IPS-11a (cell line): ENCODE data around the gene ZNF76.

ENCODE experiments used
- H3K4me3 ChIP-seq: one replicate; pipeline ENCODE4 v1.5.1; 2013; ENCODE audit warnings: low read depth, low read length, control low read depth

Gene ZNF76

GRCh38 chr6:35265523-35265922, 6.0 kb downstream of the ZNF76 start:
- H3K4me3 ChIP-seq, result no peak overlapping the region

DNA sequence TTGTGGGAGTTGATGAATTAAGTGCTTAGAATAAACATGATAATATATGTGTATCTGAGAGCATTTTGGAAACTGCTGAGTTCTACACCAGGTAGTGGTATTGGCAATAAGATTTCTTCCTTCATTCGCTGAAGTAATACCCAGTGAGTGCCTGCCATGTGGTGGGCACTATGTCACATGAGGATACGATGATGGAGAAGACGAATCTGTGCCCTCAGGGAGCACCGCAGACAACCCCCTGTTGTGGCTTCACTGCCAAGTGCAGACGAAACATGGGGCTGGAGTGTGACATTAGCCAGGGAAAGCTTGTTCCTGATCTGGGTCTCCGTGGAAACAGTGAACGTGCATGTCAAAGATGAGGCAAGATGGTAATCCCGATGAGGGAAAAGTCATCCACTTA, 7.9 kb downstream of the ZNF76 start:
- H3K4me3 ChIP-seq, result no peak overlapping the region

DNA sequence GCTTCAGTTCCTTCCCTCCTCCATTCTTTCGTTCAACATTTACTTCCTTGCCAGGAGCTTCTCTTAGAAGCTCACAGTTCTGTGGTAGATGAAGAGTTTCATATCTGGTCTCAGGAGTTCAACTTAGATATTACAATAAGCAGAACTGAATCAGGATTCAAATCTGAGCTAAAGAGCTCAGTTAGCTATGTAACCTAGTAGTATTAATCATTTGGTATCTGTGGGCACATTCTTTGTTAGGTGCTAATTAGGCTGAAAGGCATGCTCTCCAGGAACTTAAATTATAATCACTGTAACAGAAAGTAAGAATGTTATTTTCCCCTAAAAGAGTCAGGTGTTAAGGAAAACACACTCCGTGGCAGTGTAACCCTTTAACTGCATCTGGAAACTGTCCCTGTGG, 8.4 kb downstream of the ZNF76 start:
- H3K4me3 ChIP-seq, result no peak overlapping the region

DNA sequence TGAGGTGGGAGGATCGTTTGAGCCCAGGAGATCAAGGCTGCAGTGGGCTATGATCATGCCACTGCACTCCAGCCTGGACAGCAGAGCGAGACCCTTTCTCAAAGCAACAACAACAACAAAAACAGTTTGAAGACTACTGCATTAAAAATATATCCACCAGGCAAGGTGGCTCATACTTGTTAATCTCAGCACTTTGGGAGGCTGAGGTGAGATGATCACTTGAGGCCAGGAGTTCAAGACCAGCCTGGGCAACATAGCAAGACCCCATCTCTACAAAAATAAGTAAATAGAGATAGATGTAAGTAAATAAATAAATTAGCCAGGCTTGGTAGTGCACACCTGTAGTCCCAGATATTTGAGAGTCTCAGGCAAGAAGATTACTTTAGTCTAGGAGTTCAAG, 12.5 kb downstream of the ZNF76 start:
- H3K4me3 ChIP-seq, result no peak overlapping the region

GRCh38 chr6:35273822-35274559, 14.5 kb downstream of the ZNF76 start:
- H3K4me3 ChIP-seq, result no peak overlapping the region

DNA sequence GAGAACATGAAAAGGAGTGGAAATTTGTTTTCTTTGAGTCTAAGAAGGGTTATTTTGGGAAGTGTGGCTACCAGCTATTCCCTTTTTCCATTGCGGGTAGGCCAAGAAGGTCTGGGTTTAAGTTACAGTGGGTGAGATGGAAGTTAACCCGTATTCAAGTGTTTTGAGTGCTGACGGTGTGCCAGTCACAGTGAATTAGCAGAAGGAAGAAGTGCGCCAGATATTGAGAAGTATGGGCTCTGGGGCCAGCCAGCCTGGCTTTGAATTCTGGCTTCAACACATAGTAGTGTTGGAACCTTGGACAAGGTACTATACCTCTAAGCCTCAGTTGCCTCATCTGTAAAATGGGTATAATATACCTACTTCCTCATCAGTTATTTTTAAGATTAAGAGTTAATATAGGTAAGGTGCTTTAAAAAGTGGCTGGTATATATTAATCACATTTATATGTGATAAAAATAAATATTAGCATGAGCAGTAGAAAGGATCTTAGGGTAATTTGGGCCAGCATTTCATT, 16.3 kb downstream of the ZNF76 start:
- no peak overlapping the region for H3K4me3 ChIP-seq

GRCh38 chr6:35278708-35279107, 19.2 kb downstream of the ZNF76 start:
- no peak overlapping the region for H3K4me3 ChIP-seq

GRCh38 chr6:35280903-35281302, 21.4 kb downstream of the ZNF76 start:
- no peak overlapping the region for H3K4me3 ChIP-seq

DNA sequence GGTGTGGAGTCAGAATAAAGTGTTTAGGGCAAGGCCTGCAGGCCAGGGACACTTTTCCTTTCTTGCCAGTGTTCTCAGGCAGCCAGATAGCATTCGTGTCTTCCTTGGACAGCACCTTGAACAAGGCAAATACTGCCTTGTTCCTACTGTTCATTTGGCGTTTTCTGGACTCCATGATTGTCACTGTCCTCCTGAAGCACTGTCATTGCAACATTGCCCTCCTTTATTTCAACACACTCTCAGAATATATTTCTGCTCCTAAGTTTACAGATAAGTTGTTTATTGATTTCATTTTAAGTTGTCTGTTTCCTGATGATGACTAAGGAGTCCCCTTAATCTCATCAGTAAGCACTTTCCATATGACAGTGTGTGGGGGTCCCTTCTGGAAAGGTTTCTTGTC, 22.9 kb downstream of the ZNF76 start:
- H3K4me3 ChIP-seq, result no peak overlapping the region

DNA sequence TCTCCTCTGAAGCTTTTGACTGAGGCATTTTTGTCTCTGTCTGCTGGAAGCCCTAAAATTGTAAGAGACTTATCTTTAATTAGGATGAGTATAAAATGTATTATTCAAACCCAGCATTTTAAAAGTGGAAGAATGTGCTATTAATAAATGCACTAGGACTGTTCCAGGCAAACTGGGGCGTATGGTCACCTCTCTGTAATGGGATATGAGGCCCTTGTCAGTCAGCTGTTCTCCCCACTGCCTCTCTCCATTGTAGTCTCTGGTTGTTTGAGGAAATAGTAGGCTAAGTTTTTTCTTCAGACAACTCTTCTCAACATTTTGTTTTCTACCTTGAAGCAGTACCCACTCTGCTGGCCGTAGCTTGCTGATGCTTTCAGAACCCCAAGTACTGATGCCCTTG, 23.8 kb downstream of the ZNF76 start:
- H3K4me3 ChIP-seq, result no peak overlapping the region

GRCh38 chr6:35287671-35288396, 28.3 kb downstream of the ZNF76 start:
- H3K4me3 ChIP-seq, result no peak overlapping the region

- no peak overlapping the region for H3K4me3 ChIP-seq
Measured at GRCh38 chr6:35288834-35289233, 29.3 kb downstream of the ZNF76 start.

DNA sequence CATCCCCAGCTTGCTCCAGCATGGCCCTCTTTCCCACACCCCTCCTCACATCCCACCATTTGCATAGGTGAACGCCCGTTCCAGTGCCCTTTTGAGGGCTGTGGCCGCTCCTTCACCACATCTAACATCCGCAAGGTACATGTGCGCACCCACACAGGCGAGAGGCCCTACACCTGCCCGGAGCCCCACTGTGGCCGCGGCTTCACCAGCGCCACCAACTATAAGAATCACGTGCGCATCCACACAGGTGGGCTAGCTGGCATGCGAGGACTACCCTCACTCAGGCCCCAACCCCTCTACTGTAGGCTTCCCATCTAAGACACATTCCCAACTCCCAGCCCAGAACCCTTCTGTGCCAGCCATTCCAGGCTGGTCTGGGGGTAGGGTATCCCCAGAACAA, 32.0 kb downstream of the ZNF76 start:
- no peak overlapping the region for H3K4me3 ChIP-seq

DNA sequence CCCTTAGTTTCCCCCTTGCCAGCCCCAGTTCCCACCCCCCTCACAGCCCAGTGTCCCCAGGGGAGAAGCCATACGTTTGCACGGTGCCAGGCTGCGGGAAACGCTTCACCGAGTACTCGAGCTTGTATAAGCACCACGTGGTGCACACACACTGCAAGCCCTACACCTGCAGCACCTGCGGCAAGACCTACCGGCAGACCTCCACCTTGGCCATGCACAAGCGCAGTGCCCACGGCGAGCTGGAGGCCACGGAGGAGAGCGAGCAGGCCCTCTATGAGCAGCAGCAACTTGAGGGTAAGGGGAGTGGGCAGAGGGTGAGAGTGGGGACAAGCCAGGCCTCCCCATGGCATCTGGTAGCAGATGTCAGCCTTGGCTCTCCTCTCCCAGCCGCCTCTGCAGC, 33.0 kb downstream of the ZNF76 start:
- no peak overlapping the region for H3K4me3 ChIP-seq

- H3K4me3 ChIP-seq, result no peak overlapping the region
Measured at GRCh38 chr6:35293681-35294080, 34.1 kb downstream of the ZNF76 start.

DNA sequence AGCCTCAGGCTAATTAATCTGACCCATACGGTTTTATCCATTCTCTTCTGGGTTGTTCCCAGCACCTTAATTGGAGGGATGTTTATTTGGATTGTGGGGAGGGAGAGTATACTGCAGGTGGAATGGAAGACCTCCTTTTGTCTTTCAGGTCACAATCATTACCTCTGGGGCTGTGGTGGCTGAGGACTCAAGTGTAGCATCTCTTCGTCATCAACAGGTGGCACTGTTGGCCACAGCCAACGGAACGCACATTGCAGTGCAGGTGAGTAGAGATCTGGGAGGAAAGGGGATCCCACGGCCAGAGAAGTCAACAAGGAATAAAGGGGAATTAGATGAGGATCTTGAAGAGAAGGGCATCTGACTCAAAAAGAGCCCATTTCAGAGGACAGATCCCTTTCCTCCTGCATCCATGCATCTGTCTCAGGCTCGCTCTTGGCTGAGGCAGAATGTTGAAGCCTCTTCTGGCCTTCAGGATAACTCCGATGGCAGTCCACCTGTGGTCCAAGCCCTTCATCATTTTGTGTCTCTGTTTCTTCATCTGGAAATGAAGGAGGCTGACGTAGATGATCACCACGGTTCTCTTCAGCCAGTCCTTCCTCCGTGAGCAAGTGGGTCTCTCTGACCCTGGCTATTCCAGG, 34.9 kb downstream of the ZNF76 start:
- no peak overlapping the region for H3K4me3 ChIP-seq

DNA sequence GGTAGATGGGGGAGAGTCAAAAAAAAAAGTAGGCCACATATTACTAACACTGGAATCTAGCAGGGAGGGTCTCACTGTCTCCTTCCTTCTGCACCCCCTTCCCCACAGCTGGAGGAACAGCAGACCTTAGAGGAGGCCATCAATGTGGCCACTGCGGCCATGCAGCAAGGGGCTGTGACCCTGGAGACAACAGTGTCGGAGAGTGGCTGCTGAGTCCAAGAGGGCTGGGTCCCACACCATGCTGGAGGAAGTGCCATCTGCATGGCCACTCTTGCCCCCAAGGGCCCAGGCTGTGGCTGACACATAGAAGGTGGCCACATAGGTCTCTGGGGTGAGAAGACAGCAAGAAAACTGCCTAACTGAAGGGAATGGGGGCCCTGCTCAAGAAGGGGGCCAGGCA, 35.5 kb downstream of the ZNF76 start:
- no peak overlapping the region for H3K4me3 ChIP-seq

DNA sequence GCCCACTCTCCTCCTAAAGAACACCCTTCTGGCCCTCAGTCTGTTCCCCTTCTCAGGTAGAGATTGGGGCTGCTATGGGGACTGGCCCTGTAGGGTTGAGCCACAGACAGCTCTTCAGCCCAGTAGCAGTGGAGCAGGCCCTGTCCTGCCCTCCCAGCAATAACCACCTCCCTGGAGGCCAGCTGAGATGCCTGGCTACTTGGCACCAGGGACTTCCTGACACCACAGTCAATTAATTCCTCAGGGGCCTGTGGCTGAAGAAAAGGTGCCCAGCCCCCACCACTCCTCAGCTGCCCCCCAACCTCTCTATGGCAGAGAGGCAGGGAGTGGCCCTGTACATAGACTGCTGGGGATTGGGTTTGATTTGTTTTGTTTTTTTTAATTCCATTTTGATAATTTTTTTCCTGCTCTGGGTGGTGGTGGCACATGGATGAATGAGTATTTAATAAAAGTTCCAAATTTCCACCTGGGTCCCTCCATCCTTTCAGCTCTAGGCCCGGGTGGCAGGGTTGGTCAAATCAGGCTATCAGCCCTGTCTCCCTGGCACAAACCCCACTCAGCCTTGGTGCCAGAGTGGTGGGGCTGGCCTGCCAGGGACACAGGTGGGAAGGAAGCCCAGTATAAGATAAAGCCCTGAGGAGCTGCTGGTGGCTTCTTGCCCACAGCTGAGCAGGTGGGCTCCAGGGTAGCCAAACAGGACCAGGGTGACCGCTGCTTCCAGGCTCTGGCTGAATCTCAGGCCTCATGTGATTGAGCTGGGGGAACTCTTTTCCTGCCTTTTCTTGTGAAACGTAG, 36.2 kb downstream of the ZNF76 start:
- H3K4me3 ChIP-seq, result no peak overlapping the region

GRCh38 chr6:35296931-35297600, 37.5 kb downstream of the ZNF76 start:
- no peak overlapping the region for H3K4me3 ChIP-seq

DNA sequence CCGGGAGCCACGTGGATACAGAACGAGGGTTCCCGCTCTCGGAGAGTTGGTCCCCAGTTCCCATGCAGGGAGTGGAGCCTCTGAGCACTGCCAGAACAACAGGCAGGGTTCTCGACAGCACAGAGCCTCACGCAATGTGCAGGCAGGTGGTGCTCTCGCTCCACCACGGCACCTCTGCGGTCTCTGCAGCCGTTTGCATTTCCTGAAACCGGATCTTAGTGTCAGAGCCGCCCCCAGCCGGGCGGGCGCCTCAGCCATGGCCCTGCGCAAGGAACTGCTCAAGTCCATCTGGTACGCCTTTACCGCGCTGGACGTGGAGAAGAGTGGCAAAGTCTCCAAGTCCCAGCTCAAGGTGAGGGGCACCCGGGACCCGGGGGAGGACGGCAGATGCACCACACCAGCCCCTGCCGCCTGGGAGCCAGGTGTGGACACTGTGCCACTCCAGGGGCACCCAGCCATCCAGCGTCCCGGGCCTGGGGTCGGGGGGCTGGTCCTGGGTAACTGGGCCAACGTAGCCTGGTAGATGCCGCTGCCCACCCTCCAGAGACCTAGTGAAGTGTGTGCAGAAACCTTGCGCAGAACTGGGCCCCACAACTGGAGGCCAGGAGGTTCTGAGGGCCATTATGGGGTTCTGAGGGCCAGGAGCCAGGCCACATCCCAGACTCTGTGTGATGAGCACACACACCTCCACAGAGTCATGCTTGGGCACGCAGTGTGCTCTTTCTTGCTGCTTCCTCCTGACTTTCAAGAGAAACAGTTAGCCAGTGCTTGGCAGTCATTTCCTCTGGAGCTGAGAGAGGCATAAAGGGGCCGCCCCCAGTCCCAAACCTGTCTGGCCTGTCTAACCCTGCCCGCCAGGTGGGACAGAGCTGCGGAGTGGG, 38.3 kb downstream of the ZNF76 start, which contains the start of gene DEF6:
Gene DEF6 (plus strand): TSS at position 218 of the 881 bp plus-strand sequence. CDS start 39 bp downstream, at position 257.
- H3K4me3 ChIP-seq, result no peak within 1 kb of the TSS
